GM12874 (cell line): ENCODE results near the gene SRSF7.

ENCODE experiments used
- CTCF ChIP-seq: IDR thresholded peaks from 2 replicates; pipeline ENCODE4 v1.5.1; 2011; ENCODE audit warnings: low read depth, mild to moderate bottlenecking, control low read depth, low read length, moderate library complexity; ENCODE audit not compliant: insufficient read depth

SRSF7 gene

GRCh38 chr2:38722271-38723061 is 28.7 kb downstream of the SRSF7 start:
- TF ChIP-seq CTCF = peak; percentile 15; the same call in 1 of the 2 replicates

GRCh38 chr2:38720613-38721241 is 30.4 kb downstream of the SRSF7 start:
- TF ChIP-seq CTCF = no peak

GRCh38 chr2:38719706-38720105 is 31.5 kb downstream of the SRSF7 start:
- TF ChIP-seq CTCF = no peak

- TF ChIP-seq CTCF = no peak
Measured at GRCh38 chr2:38718601-38719000, 32.6 kb downstream of the SRSF7 start.

GRCh38 chr2:38716185-38716584 is 35.0 kb downstream of the SRSF7 start:
- no peak for TF ChIP-seq CTCF

GRCh38 chr2:38713338-38713737 is 37.8 kb downstream of the SRSF7 start:
- TF ChIP-seq CTCF = no peak

- TF ChIP-seq CTCF = no peak
Measured at GRCh38 chr2:38712871-38713270, 38.3 kb downstream of the SRSF7 start.
